ENCODE data around the gene LRRC56.

The LRRC56 gene

DNA sequence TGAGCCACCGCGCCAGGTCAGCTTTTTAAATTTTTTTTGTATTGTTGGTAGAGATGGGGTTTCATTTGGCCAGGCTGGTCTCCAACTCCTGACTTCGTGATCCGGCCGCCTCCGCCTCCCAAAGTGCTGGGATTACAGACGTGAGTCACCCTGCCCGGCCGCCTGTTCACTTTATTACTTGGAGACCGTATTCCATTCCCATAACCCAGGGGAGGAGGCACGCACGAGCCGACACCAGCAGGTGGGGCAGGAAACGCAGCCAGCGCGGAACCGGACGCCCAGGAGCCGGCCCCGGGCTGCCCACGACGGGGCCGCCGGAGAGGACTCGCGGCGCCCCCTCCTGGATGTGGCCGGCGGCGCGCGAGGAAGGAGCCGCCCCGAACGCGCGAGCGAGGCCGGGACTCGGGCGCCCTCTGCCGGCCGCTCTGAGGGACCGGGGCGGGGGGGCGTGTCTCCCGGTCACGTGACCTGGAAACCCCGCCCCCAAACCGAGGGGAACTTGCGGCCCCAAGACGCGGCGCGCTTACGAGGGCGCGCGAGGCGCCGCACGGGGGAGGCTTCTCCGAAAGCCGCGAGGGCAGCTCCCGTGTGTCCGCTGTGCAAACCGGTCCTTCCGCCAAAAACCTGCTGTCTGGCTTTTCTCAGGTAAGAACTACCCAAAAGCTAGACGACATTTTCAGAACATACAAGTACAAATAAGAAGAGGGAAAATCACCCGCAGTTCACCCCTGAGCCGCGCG is 18.7 kb upstream of the LRRC56 start:
- peak; percentile 83 to 90 for DNase-seq (ENCODE audit: low read depth in 1 of 2, low spot score in 1 of 2)
- TF ChIP-seq, protein P1, sequence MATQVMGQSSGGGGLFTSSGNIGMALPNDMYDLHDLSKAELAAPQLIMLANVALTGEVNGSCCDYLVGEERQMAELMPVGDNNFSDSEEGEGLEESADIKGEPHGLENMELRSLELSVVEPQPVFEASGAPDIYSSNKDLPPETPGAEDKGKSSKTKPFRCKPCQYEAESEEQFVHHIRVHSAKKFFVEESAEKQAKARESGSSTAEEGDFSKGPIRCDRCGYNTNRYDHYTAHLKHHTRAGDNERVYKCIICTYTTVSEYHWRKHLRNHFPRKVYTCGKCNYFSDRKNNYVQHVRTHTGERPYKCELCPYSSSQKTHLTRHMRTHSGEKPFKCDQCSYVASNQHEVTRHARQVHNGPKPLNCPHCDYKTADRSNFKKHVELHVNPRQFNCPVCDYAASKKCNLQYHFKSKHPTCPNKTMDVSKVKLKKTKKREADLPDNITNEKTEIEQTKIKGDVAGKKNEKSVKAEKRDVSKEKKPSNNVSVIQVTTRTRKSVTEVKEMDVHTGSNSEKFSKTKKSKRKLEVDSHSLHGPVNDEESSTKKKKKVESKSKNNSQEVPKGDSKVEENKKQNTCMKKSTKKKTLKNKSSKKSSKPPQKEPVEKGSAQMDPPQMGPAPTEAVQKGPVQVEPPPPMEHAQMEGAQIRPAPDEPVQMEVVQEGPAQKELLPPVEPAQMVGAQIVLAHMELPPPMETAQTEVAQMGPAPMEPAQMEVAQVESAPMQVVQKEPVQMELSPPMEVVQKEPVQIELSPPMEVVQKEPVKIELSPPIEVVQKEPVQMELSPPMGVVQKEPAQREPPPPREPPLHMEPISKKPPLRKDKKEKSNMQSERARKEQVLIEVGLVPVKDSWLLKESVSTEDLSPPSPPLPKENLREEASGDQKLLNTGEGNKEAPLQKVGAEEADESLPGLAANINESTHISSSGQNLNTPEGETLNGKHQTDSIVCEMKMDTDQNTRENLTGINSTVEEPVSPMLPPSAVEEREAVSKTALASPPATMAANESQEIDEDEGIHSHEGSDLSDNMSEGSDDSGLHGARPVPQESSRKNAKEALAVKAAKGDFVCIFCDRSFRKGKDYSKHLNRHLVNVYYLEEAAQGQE (IDR thresholded peaks at IDR 0.05; ENCODE audit: insufficient replicate concordance, low read depth), result no peak
- TF ChIP-seq, protein P2, sequence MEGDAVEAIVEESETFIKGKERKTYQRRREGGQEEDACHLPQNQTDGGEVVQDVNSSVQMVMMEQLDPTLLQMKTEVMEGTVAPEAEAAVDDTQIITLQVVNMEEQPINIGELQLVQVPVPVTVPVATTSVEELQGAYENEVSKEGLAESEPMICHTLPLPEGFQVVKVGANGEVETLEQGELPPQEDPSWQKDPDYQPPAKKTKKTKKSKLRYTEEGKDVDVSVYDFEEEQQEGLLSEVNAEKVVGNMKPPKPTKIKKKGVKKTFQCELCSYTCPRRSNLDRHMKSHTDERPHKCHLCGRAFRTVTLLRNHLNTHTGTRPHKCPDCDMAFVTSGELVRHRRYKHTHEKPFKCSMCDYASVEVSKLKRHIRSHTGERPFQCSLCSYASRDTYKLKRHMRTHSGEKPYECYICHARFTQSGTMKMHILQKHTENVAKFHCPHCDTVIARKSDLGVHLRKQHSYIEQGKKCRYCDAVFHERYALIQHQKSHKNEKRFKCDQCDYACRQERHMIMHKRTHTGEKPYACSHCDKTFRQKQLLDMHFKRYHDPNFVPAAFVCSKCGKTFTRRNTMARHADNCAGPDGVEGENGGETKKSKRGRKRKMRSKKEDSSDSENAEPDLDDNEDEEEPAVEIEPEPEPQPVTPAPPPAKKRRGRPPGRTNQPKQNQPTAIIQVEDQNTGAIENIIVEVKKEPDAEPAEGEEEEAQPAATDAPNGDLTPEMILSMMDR (IDR thresholded peaks at IDR 0.05; ENCODE audit: insufficient read depth, low read length), result peak; percentile 68
- TF ChIP-seq SPI1 (IDR thresholded peaks at IDR 0.05; ENCODE audit: borderline replicate concordance, low read depth) (peak; percentile 12; the same call in 1 of the 2 replicates), POLR2AphosphoS5 (IDR thresholded peaks at IDR 0.05; ENCODE audit: low read depth) (no peak), GABPA (IDR thresholded peaks at IDR 0.05; ENCODE audit: low read depth) (0 out of 2 replicates have a peak, but pooled peaks have one; percentile 21)
- H3K4me3 ChIP-seq (replicated peaks; ENCODE audit: insufficient read depth, low read length), result no peak overlapping the region
- H3K27me3 ChIP-seq (ENCODE audit: insufficient read depth, poor library complexity, severe bottlenecking), result no peaks in the 10 kb centered on the region
- H3K27ac ChIP-seq (replicated peaks), result peak overlapping the region; percentile 39; the same call in 1 of the 2 replicates

DNA sequence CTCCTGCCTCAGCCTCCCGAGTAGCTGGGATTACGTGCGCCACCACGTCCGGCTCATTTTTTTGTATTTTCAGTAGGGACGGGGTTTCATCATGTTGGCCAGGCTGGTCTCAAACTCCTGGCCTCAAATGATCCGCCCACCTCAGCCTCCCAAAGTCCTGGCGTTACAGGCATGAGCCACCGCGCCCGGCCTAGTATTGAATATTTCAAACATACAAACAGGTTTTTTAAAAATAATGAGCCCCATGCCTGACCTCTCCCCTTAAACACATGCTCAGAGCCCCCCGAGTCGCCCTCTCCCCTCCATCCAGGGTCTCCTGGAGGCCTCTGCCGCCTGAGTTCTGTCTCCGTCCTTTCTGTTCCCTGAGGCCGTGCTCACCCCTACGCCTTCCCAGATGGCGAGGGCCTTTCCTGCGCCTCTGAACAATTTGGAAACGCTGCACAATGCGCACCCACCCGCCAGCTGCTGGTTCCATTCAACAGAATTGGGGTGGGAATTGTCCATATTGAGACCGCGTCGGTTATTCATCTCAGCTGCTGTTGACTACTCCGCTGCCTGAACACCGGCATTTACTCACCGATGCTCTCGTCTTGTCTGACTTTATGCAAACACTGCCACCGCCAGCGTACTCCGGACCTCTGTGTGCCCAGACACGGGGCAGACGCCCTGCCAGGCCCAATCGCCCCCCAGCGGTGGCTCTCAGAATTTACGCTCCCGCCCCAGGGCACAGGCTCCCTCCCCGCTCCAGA is 16.7 kb upstream of the LRRC56 start:
- no peak for DNase-seq (ENCODE audit: low read depth in 1 of 2, low spot score in 1 of 2)
- Histone ChIP-seq H3K4me3 (replicated peaks; ENCODE audit: insufficient read depth, low read length) (no peak overlapping the region), H3K27me3 (ENCODE audit: insufficient read depth, poor library complexity, severe bottlenecking) (no peaks in the 10 kb centered on the region), H3K27ac (replicated peaks) (no peak overlapping the region)
- TF ChIP-seq SPI1 (IDR thresholded peaks at IDR 0.05; ENCODE audit: borderline replicate concordance, low read depth) (no peak), POLR2AphosphoS5 (IDR thresholded peaks at IDR 0.05; ENCODE audit: low read depth) (no peak), GABPA (IDR thresholded peaks at IDR 0.05; ENCODE audit: low read depth) (no peak)
- TF ChIP-seq, protein P2 (IDR thresholded peaks at IDR 0.05; ENCODE audit: insufficient read depth, low read length), result no peak
- TF ChIP-seq, protein P1 (IDR thresholded peaks at IDR 0.05; ENCODE audit: insufficient replicate concordance, low read depth), result no peak

DNA sequence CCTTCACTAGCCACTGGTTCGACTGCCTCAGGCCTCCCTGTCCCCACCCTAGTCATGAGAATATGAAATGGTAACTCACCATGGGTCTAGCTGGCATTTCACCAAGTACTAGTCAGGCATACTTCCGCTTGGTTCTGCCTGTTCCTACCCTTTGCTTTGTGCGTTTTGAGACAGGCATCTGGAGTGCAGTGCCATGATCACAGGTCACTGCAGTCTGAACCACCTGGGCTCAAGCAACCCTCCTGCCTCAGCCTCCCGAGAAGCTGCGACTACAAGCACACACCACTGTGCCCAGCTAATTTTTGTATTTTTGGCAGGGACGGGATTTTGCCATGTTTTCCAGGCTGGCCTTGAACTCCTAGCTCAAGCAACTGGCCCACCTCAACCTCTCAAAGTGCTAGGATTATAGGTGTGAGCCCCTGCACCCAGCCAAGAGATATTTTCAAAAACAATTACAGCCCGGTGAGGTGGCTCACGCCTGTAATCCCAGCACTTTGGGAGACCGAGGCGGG is 16.1 kb upstream of the LRRC56 start:
- TF ChIP-seq, protein P2 (IDR thresholded peaks at IDR 0.05; ENCODE audit: insufficient read depth, low read length), result no peak
- TF ChIP-seq GABPA (IDR thresholded peaks at IDR 0.05; ENCODE audit: low read depth), result no peak
- TF ChIP-seq SPI1 (IDR thresholded peaks at IDR 0.05; ENCODE audit: borderline replicate concordance, low read depth), result no peak
- TF ChIP-seq, protein P1 (IDR thresholded peaks at IDR 0.05; ENCODE audit: insufficient replicate concordance, low read depth), result no peak
- no peak for TF ChIP-seq POLR2AphosphoS5 (IDR thresholded peaks at IDR 0.05; ENCODE audit: low read depth)
- Histone ChIP-seq H3K27me3 (ENCODE audit: insufficient read depth, poor library complexity, severe bottlenecking) (no peaks in the 10 kb centered on the region), H3K4me3 (replicated peaks; ENCODE audit: insufficient read depth, low read length) (no peak overlapping the region), H3K27ac (replicated peaks) (no peak overlapping the region)
- no peak for DNase-seq (ENCODE audit: low read depth in 1 of 2, low spot score in 1 of 2)

Data from HL-60 (cell line).